ENCODE measurements around the gene TMEM147. TPM values are rescaled to one million over a fixed set of nuclear protein-coding genes. Genes with fewer than 3 reads are reported as not detected.

Gene TMEM147
- total RNA-seq, 6 donors from 2014 or later: 25.1 to 94.2 (median 71.2) TPM

- TF ChIP-seq CTCF (IDR thresholded peaks at IDR 0.05) (no peak), POLR2AphosphoS5 (IDR thresholded peaks at IDR 0.05) (no peak), EP300 (IDR thresholded peaks at IDR 0.05) (no peak), POLR2A (IDR thresholded peaks at IDR 0.05) (no peak)
- Histone ChIP-seq H3K4me3 (peak overlapping the region in 1 of 4 donors; percentile 81), H3K4me1 (peaks cover 18 to 28% (median 20%) of the 10 kb centered on the region in 4 donors), H3K36me3 (peaks cover 0 to 8% (median 2%) of the 10 kb centered on the region in 4 donors), H3K27ac (no peak overlapping the region), H3K27me3 (no peaks in the 10 kb centered on the region), H3K9me3 (no peaks in the 10 kb centered on the region)
- ATAC-seq (ENCODE audit: low FRiP score in 2 of 2) (no peak), DNase-seq (no peak)
- 96 to 100% methylated on average over 8 to 15 of the region's 15 CpGs for WGBS, 2 donors
Measured at GRCh38 chr19:35543280-35544109, 1.9 kb upstream of the TMEM147 start.

GRCh38 chr19:35544110-35544802 lies 1.2 kb upstream of the TMEM147 start:
- TF ChIP-seq POLR2A (IDR thresholded peaks at IDR 0.05) (no peak), POLR2AphosphoS5 (IDR thresholded peaks at IDR 0.05) (no peak), EP300 (IDR thresholded peaks at IDR 0.05) (no peak), CTCF (IDR thresholded peaks at IDR 0.05) (no peak)
- Histone ChIP-seq H3K27ac (peak overlapping the region in 2 of 4 donors; percentile 77 to 87), H3K4me1 (peaks cover 18 to 28% (median 20%) of the 10 kb centered on the region in 4 donors), H3K4me3 (peak overlapping the region; percentile 69 to 95 (median 81)), H3K9me3 (no peaks in the 10 kb centered on the region), H3K36me3 (peaks cover 0 to 8% (median 2%) of the 10 kb centered on the region in 4 donors), H3K27me3 (no peaks in the 10 kb centered on the region)
- ATAC-seq (ENCODE audit: low FRiP score in 2 of 2): no peak
- no peak for DNase-seq
- WGBS, 2 donors: 83 to 89% methylated on average over 3 of the region's 3 CpGs

- Histone ChIP-seq H3K4me1 (peaks cover 18 to 28% (median 20%) of the 10 kb centered on the region in 4 donors), H3K36me3 (peaks cover 0 to 12% (median 2%) of the 10 kb centered on the region in 4 donors), H3K4me3 (peak overlapping the region; percentile 69 to 95 (median 81)), H3K9me3 (no peaks in the 10 kb centered on the region), H3K27me3 (no peaks in the 10 kb centered on the region), H3K27ac (peak overlapping the region; percentile 77 to 90 (median 85))
- 3 to 7% methylated on average over 9 to 20 of the region's 27 CpGs for WGBS, 2 donors
- ATAC-seq (ENCODE audit: low FRiP score in 2 of 2): peak in 1 of 2 donors; percentile 48
- peak; percentile 34 to 91 for DNase-seq
- TF ChIP-seq EP300 (IDR thresholded peaks at IDR 0.05) (no peak), POLR2A (IDR thresholded peaks at IDR 0.05) (no peak), POLR2AphosphoS5 (IDR thresholded peaks at IDR 0.05) (no peak), CTCF (IDR thresholded peaks at IDR 0.05) (no peak)
Measured at GRCh38 chr19:35545855-35546381, 492 bp downstream of the TMEM147 start.

GRCh38 chr19:35546532-35546931 lies 1.1 kb downstream of the TMEM147 start:
- Histone ChIP-seq H3K9me3 (no peaks in the 10 kb centered on the region), H3K4me3 (peak overlapping the region in 2 of 4 donors; percentile 81 to 95), H3K27ac (peak overlapping the region in 1 of 4 donors; percentile 83), H3K4me1 (peaks cover 18 to 28% (median 20%) of the 10 kb centered on the region in 4 donors), H3K27me3 (no peaks in the 10 kb centered on the region), H3K36me3 (peaks cover 0 to 13% (median 2%) of the 10 kb centered on the region in 4 donors)
- WGBS, 2 donors: 82 to 85% methylated on average over 1 to 8 of the region's 8 CpGs
- DNase-seq: no peak
- ATAC-seq (ENCODE audit: low FRiP score in 2 of 2): no peak
- TF ChIP-seq EP300 (IDR thresholded peaks at IDR 0.05): no peak
- TF ChIP-seq POLR2A (IDR thresholded peaks at IDR 0.05): no peak
- no peak for TF ChIP-seq CTCF (IDR thresholded peaks at IDR 0.05)
- TF ChIP-seq POLR2AphosphoS5 (IDR thresholded peaks at IDR 0.05): no peak

All from upper lobe of left lung (tissue), 6 donors.